ENCODE measurements around the gene PATJ.

DNA sequence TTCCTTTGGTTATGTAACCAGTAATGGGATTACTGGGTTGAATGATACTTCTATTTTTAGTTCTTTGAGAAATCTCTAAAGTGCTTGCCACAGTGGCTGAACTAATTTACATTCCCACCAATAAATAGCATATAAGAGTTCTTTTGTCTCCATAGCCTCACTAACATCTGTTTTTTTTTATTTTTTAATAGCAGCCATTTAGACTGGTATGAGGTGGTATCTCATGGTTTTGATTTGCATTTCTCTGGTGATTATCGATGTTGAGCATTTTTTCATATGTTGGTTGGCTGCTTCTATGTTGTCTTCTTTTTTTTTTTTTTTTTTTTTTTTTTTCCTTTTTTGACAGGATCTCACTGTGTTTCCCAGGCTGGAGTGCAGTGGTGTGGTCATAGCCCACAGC is 319.8 kb downstream of the PATJ start:
- no peak for TF ChIP-seq RAD21 (IDR thresholded peaks at IDR 0.05; ENCODE audit: low read depth)
- TF ChIP-seq, protein P1, sequence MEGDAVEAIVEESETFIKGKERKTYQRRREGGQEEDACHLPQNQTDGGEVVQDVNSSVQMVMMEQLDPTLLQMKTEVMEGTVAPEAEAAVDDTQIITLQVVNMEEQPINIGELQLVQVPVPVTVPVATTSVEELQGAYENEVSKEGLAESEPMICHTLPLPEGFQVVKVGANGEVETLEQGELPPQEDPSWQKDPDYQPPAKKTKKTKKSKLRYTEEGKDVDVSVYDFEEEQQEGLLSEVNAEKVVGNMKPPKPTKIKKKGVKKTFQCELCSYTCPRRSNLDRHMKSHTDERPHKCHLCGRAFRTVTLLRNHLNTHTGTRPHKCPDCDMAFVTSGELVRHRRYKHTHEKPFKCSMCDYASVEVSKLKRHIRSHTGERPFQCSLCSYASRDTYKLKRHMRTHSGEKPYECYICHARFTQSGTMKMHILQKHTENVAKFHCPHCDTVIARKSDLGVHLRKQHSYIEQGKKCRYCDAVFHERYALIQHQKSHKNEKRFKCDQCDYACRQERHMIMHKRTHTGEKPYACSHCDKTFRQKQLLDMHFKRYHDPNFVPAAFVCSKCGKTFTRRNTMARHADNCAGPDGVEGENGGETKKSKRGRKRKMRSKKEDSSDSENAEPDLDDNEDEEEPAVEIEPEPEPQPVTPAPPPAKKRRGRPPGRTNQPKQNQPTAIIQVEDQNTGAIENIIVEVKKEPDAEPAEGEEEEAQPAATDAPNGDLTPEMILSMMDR (IDR thresholded peaks at IDR 0.05 in 2 of 3, conservative IDR thresholded peaks at IDR 0.05 in 1 of 3; ENCODE audit: borderline replicate concordance in 1 of 3, insufficient read depth in 1 of 3, low read depth in 2 of 3, low read length in 2 of 3) = no peak
- TF ChIP-seq POLR2A (IDR thresholded peaks at IDR 0.05; ENCODE audit: borderline replicate concordance, extremely low read depth, insufficient read depth, insufficient read length) = no peak
- no peak for TF ChIP-seq EZH2 (IDR thresholded peaks at IDR 0.05)
- TF ChIP-seq TCF7L2 (IDR thresholded peaks at IDR 0.05; ENCODE audit: borderline replicate concordance, extremely low read depth, insufficient read depth, insufficient read length) = no peak
- no peak for TF ChIP-seq JUND (IDR thresholded peaks at IDR 0.05)
- no peak for TF ChIP-seq POLR2AphosphoS5 (IDR thresholded peaks at IDR 0.05; ENCODE audit: low read depth, low read length)
- no peak for TF ChIP-seq YY1 (IDR thresholded peaks at IDR 0.05; ENCODE audit: extremely low read depth, insufficient replicate concordance, low read depth, low read length)
